ENCODE data around the gene DET1.

DNA sequence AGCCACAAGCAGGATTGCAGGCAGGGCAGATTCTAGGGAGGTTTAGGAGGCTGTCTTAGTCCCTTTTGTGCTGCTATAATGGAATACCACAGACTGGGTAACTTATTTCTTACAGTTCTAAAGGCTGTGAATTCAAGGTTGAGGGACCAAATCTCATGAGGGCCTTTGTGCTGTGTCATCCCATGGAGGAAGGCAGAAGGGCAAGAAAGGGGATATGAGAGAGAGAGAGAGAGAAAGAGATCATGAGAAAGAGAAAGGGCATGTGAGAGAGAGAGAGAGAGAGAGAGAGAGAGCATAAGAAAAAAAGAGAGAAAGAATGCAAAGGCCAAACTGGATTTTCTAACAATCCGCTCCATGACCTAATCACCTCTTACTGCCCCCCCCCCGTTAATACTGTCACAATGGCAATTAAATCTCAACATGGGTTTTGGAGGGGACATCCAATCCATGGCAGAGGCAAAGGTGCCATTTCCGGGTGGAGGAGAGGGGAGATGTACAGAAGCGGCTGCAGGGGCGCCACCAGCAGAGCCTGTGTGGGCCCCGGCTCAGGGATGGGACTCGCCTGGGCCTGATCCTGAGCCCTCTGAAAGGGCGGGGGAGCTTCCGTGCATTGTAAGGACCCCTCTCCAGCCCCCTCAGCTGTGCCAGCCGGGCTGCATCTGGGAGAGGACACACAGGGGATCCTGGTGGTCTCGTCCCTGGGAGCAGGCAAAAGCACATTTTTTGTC is 58.5 kb downstream of the DET1 start:
- TF ChIP-seq, protein P1, sequence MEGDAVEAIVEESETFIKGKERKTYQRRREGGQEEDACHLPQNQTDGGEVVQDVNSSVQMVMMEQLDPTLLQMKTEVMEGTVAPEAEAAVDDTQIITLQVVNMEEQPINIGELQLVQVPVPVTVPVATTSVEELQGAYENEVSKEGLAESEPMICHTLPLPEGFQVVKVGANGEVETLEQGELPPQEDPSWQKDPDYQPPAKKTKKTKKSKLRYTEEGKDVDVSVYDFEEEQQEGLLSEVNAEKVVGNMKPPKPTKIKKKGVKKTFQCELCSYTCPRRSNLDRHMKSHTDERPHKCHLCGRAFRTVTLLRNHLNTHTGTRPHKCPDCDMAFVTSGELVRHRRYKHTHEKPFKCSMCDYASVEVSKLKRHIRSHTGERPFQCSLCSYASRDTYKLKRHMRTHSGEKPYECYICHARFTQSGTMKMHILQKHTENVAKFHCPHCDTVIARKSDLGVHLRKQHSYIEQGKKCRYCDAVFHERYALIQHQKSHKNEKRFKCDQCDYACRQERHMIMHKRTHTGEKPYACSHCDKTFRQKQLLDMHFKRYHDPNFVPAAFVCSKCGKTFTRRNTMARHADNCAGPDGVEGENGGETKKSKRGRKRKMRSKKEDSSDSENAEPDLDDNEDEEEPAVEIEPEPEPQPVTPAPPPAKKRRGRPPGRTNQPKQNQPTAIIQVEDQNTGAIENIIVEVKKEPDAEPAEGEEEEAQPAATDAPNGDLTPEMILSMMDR (IDR thresholded peaks at IDR 0.05): no peak
- TF ChIP-seq EP300 (IDR thresholded peaks at IDR 0.05) (no peak), POLR2AphosphoS5 (IDR thresholded peaks at IDR 0.05) (no peak)

Measured in suprapubic skin (tissue), 4 donors.